Measurements from ENCODE around the gene CHPF2.

The CHPF2 gene

GRCh38 chr7:151248346-151249033, 16.2 kb downstream of the CHPF2 start, which contains the start of gene SMARCD3:
SMARCD3 (minus strand) TSS chr7:151248694; CDS start chr7:151248562, 132 bp downstream.
- peak; percentile 53 for DNase-seq

- DNase-seq, result peak; percentile 58
Observed at GRCh38 chr7:151249034-151249731, 16.9 kb downstream of the CHPF2 start.

DNA sequence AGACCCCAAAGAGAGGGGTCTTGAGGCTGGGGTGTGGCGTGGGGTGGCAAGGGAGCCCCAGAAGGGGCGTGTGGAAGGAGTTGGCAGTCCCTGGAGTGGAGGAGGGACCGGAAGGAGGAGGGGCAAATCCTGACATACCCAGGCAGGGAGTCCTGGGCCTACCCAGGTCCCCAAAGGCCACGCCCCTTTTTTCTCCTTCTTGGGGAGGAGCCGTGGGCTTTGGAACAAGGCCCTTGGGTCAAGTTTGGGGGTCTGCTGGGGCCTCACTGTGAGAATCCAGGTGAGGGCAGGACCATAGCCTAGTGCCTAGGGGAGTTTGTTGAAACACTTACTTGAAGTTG, 17.4 kb downstream of the CHPF2 start:
- DNase-seq, result peak; percentile 54

DNA sequence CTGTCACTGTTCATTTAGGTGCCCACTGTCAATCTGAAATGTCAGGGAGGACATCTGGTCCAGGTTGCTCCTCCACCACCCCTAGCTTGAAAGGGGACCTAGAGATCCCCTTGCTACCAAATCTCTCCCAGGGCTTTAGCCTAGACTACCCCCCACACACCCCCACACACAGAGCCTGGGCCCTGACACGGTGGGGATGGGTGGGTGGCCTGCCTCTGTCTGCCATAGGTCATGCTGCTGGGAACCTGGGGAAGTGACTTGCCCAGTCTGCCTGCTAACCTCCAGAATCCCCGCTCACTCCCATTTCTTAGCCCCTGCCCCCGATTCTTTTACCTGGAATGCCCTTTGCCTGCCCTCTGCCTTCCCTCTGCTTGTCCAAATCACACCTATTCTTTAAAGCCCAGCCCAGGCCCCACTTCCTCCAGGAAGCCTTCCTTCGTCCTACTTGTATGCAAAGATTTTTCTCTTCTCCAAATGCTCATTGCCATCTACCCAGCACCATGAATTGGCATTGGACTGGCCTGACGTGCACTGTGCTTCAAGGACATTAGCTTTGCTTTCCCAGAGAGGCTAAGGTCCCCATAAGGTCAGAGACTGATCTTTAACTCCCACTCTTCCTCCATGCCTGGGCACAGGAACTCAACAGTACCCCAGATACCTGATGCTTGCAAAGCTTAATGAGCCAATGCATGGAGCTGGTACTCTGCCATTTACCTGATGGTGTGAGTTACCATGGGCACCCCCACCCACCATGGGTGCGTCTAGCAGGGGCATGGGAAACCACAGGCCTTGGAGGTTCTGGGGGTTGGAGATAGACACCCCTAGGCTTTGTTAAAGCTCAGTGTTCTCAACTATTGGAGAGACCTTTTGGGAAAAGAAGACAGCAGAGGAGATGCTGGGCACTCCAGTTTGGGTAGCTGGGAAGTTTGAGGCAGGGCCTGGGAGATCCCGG, 18.2 kb downstream of the CHPF2 start:
- DNase-seq, result no peak

- no peak for DNase-seq
Observed at GRCh38 chr7:151251328-151251688, 19.0 kb downstream of the CHPF2 start.

- DNase-seq, result no peak
Observed at GRCh38 chr7:151251689-151252560, 19.6 kb downstream of the CHPF2 start.

- DNase-seq, result no peak
Observed at GRCh38 chr7:151252561-151252835, 20.2 kb downstream of the CHPF2 start.

DNA sequence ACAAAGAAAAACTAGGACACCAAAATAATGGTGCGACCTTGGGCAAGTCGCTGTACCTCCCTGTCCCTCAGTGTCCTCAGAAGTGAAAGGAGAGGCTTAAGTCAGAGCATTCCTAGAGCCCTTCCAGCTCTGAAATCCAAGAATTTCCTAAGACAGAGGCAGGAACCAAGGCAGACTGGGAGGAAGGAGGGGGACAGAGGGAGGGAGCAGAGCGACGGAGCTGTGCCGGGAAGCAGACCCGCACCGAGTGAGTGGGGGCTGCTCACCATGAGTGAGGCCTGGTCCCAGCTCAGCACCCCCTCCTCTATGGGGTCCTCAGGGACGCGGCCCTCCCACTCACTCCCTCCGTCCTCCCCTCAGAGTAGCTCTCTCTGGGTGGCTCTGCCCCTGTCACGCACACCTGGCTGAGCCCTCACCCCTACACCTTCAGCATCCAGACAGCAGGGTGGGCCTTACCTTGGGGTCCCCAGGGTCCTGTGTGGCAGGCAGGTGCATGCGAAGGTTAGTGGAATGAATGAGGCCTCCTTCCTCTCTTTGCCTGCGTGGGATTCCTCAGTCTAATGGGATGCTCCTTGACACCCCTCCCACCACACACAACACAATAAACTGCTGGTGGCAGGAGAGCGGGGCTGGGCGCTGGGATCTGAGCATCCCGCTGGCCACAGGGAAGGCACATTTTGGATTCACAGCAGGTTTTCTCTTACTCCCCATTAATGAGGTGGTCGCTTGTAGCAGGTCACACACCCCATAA, 20.9 kb downstream of the CHPF2 start:
- no peak for DNase-seq

DNA sequence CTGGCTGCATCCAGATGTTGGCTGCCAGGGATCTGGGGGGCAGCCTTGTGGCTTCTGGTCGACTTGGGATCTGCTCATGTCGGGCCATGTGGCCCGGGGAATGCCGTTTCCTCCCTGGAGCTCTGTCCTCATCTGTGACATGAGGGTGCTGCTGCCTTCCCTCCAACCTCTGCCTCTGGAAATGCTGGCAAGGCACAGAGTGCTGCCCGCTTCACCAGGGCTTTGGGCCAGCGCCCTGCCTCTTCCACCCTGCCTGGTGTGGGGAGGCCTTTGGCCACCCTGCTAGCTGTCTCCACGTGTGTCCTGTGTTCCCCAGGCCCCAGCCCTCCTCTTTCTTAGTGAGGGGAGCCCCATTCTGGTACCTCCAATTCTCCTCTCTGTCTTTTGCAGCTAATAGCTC, 22.0 kb downstream of the CHPF2 start:
- no peak for DNase-seq

- DNase-seq, result no peak
Observed at GRCh38 chr7:151254851-151255250, 22.6 kb downstream of the CHPF2 start.

DNA sequence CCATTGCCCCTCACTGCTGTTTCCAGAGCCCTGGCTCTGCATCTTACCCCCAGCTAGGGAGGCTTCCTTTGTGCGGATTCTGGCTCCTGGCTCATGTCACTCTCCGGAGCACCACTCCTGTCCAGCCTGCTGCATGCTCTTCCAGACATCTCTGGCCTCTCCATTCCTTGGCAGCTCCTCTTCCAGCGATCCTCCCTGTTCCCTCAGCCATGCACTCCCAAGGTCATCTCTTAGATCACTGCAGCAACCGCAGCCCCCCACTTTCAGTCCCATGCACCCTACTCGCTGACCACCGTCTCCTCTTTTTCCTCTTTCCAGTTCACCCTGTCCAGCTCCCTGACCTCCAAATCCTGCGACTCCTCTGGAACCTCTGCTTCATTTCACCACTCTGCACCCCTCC, 23.1 kb downstream of the CHPF2 start:
- no peak for DNase-seq

DNA sequence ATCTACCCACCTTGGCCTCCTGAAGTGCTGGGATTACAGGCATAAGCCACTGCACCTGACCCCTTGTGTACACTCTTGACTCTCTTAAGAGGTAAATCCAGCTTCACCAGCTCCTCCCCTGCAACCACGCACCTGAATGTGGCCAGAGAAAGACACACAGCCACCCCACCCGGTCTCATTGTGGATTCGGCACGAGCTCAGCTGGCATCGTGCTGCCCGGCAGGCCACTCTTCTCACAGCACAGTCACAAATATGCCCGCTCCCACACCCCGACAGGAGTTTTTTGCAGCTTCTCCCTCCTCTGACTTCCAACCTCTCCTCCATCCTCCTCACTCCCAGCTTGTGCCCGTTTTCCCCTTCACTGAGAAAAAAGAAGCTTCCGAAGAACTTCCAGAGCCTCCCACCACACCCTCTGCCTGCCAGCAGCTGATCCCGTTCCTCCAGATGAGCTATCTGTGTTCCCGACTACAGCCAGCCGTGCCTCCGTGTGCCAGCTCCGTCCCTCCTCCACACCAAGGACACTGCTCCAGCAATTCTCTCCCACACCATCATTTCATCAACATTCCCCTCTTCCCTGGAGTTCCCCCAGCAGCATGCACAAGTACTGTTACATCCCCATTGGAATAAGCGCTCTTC, 24.2 kb downstream of the CHPF2 start:
- no peak for DNase-seq

- no peak for DNase-seq
Observed at GRCh38 chr7:151257990-151258389, 25.7 kb downstream of the CHPF2 start.

DNA sequence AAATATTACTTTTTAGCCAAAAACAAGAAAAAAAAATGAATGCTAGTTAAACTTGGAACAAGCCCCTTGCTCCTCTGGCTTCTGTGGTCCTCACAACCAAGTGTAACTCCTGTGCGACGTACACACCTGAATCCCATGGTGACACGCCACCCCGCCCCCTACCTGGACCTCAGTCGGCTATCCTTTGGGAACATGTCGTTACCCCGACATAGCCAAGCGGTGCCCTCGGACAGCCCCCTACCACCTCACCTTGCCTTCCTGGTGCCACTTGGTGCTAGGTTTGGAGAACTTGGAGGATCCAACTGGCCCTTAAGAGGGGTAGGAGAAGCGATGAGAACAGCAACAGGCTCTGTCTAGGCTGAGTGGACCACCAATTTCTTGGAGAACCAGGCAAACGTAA, 28.2 kb downstream of the CHPF2 start:
- no peak for DNase-seq

- DNase-seq, result no peak
Observed at GRCh38 chr7:151260883-151261282, 28.6 kb downstream of the CHPF2 start.

DNA sequence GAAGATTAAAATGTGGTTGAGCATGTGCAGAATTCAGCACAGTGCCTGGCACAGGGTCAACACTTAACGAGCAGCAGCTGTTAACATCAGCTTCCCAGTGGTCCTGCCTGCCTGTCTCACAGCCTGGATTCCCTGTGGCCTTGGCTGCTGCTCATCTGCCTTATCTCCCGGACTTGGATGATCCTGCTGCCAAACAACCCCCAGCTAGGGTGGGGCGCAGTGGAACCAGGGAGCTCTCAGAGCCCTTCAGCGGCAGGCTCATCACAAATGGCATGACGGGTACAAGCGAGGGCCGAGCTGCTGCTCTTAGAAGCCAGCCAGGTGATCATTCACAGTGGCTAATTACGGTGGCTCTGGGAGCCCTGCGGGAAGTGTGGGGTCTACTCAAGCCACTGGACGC, 29.2 kb downstream of the CHPF2 start:
- DNase-seq, result no peak

DNA sequence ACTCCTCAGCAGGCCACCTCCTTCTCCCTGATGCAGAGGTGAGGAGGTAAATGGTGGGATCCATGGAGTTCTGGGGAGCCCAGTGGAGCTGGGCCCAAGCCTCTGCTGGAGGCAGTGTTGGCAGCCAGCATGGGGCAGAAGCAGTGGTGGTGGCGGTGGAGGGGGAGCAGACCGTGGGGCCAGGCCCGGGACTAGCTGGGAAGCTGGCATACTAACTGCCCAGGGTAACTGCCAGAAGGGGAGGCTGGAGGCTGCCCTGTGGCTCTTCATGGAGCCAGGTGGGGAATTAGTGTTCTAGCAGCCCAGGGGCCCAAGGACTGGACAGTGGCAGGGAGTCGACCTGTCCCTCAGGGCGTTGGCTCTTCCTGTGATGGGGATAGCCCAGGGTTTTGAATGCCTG, 32.3 kb downstream of the CHPF2 start:
- DNase-seq, result no peak

GRCh38 chr7:151265351-151265931, 33.2 kb downstream of the CHPF2 start:
- no peak for DNase-seq

GRCh38 chr7:151269511-151269910, 37.2 kb downstream of the CHPF2 start:
- DNase-seq, result no peak

- peak; percentile 82 for DNase-seq
Observed at GRCh38 chr7:151271699-151272355, 39.5 kb downstream of the CHPF2 start.

DNA sequence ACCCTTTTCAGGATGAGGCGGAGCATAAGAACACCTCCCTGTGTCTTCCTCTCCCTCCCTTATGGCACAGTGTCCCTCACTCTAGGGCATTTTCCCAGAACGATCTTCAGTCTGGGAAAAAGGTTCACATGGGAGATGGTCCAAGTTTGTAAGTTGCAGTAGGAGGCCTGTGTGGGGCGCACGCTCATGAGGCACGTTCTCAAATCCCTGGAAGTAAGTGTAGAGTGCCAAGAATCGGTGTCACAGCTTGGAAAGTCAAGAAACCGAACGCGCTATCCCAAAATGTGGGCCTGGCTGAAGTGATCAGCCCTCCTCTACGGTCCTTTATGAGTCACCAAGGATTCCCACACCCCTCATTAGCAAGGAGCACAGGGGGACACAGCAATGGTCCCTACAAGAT, 40.1 kb downstream of the CHPF2 start:
- no peak for DNase-seq

Data from hematopoietic multipotent progenitor cell treated with erythropoietin and hydrocortisone succinate and interleukin-3 and kit ligand, for 6 days (in vitro differentiated cells).